Endothelial cell of umbilical vein (primary cell): ENCODE data around the gene NYAP2. TPM values are rescaled to one million over a fixed set of nuclear protein-coding genes. Genes with fewer than 3 reads are reported as not detected.

ENCODE experiments used
- BruUV-seq: library from RNA; stranded (reverse); fragments of 400-500 nt; replicated peaks from 2 replicates; lab custom pipeline; 2021; lab: Mats Ljungman, UMichigan
- CTCF ChIA-PET: fragments of 300-600, 350-600 bp; sonication (Branson Sonifier 250); formaldehyde crosslinking; loops from one replicate; lab custom pipeline; 2021; ENCODE audit warnings: antibody characterized with exemption, inconsistent platforms; lab: Charles Lee
- POLR2A ChIA-PET: fragments of 300-600, 350-600 bp; sonication (Branson Sonifier 250); formaldehyde crosslinking; loops from one replicate; lab custom pipeline; 2021; ENCODE audit warnings: antibody characterized with exemption, inconsistent platforms; lab: Charles Lee
- DNase-seq: peaks from one replicate; pipeline ENCODE4 v3.0.0-alpha.2; 2011; ENCODE audit warnings: low read depth, low spot score
- FAIRE-seq: peaks from 2 replicates; lab custom pipeline; 2011; peaks lifted over from hg19 to GRCh38; lab: Jason Lieb, UNC
- H2AFZ ChIP-seq: 2 replicates; pipeline ENCODE4 v1.6.0; 2012; ENCODE audit warnings: low read depth, low read length, control low read depth, inconsistent platforms
- H3K27ac ChIP-seq: 2 replicates; pipeline ENCODE4 v1.5.1; 2011; ENCODE audit warnings: low read depth, mild to moderate bottlenecking, control low read depth, low read length, moderate library complexity; ENCODE audit not compliant: insufficient read depth
- H3K27me3 ChIP-seq, 2 experiments: 2 replicates each; pipeline versions ENCODE4 v1.6.0 to v1.6.1; 2011; ENCODE audit warnings: low read length in 2 of 2, mixed read lengths in 1 of 2; ENCODE audit not compliant: control insufficient read depth in 2 of 2, insufficient read depth in 2 of 2
- H3K36me3 ChIP-seq, 2 experiments: 2 replicates in 1 of 2; 3 replicates in 1 of 2; pipeline ENCODE4 v1.5.1; 2011; ENCODE audit warnings: low read length in 2 of 2, mild to moderate bottlenecking in 1 of 2, moderate library complexity in 1 of 2; ENCODE audit not compliant: control insufficient read depth in 2 of 2, insufficient read depth in 2 of 2; ENCODE audit errors: extremely low read depth in 1 of 2
- H3K4me1 ChIP-seq: 3 replicates; pipeline ENCODE4 v1.5.1; 2011; ENCODE audit warnings: mild to moderate bottlenecking, low read length; ENCODE audit not compliant: control insufficient read depth, insufficient read depth; ENCODE audit errors: extremely low read depth
- H3K4me2 ChIP-seq: 2 replicates; pipeline ENCODE4 v1.6.1; 2011; ENCODE audit warnings: low read length, control low read depth, mixed read lengths; ENCODE audit not compliant: insufficient read depth
- H3K4me3 ChIP-seq, 3 experiments: fragments of 200-600 bp in 1 of 3; sonication (generic), shearing (Covaris generic) in 1 of 3; replicated peaks in 1 of 3; 2 replicates each; pipeline ENCODE4 v1.5.1; 2011 to 2016; ENCODE audit warnings: control low read depth in 3 of 3, low read length in 3 of 3, mild to moderate bottlenecking in 2 of 3, inconsistent platforms in 1 of 3, low read depth in 1 of 3, moderate library complexity in 1 of 3; ENCODE audit not compliant: insufficient read depth in 1 of 3
- H3K79me2 ChIP-seq: 2 replicates; pipeline ENCODE4 v1.6.0; 2012; ENCODE audit warnings: low read length, inconsistent platforms; ENCODE audit not compliant: control insufficient read depth, insufficient read depth
- H3K9ac ChIP-seq: replicated peaks from 2 replicates; pipeline ENCODE3; 2011; ENCODE audit warnings: low read length, control low read depth; ENCODE audit not compliant: insufficient read depth; ENCODE audit errors: extremely low read depth
- H3K9me1 ChIP-seq: replicated peaks from 3 replicates; pipeline ENCODE4 v1.6.0; 2011; ENCODE audit warnings: mild to moderate bottlenecking, low read length; ENCODE audit not compliant: control insufficient read depth, insufficient read depth; ENCODE audit errors: extremely low read depth
- H3K9me3 ChIP-seq: replicated peaks from 2 replicates; pipeline ENCODE4 v1.5.1; 2012; ENCODE audit warnings: low read length, inconsistent platforms; ENCODE audit not compliant: control insufficient read depth, insufficient read depth
- H4K20me1 ChIP-seq: replicated peaks from 2 replicates; pipeline ENCODE3; 2011; ENCODE audit warnings: mild to moderate bottlenecking, low read length; ENCODE audit not compliant: control insufficient read depth, insufficient read depth; ENCODE audit errors: extremely low read depth
- CTCF ChIP-seq, 2 donors: IDR thresholded peaks; 1 replicate in 1 of 2; 2 replicates in 1 of 2; pipeline ENCODE4 v1.5.1; 2011; ENCODE audit warnings: low read length in 2 of 2, mild to moderate bottlenecking in 2 of 2, moderate library complexity in 2 of 2, control low read depth in 1 of 2, inconsistent platforms in 1 of 2, low read depth in 1 of 2; ENCODE audit not compliant: insufficient read depth in 1 of 2; ENCODE audit errors: extremely low read depth in 1 of 2
- EZH2 ChIP-seq: IDR thresholded peaks from 2 replicates; pipeline ENCODE4 v1.6.1; 2012; ENCODE audit warnings: borderline replicate concordance, low read depth, mild to moderate bottlenecking, moderate library complexity, low read length, inconsistent platforms; ENCODE audit not compliant: severe bottlenecking
- FOS ChIP-seq: IDR thresholded peaks from 2 replicates; pipeline ENCODE4 v1.6.1; 2011; ENCODE audit warnings: mild to moderate bottlenecking, low read length, moderate library complexity, borderline replicate concordance; ENCODE audit not compliant: insufficient read depth
- GATA2 ChIP-seq: IDR thresholded peaks from 2 replicates; pipeline ENCODE4 v1.7.0; 2011; ENCODE audit warnings: low read depth, mild to moderate bottlenecking, moderate library complexity, mixed read lengths, low read length; ENCODE audit not compliant: insufficient read length, insufficient read depth
- POLR2A ChIP-seq: IDR thresholded peaks from 2 replicates; pipeline ENCODE4 v1.6.1; 2012; ENCODE audit warnings: low read depth, mild to moderate bottlenecking, control low read depth, low read length
- dilution Hi-C: fragments of 300-500 bp; cut with MboI; formaldehyde crosslinking; loops from one replicate; pipeline ENCODE4 v1.15.0; 2019; ENCODE audit warnings: low sequenced_read_pairs; ENCODE audit not compliant: extremely low pct_ligation_motif_present
- intact Hi-C: fragments of 100-400 bp; cut with micrococcal nuclease; formaldehyde crosslinking; loops from one replicate; pipeline ENCODE4 v1.10.0; 2022
- polyA plus RNA-seq, 4 experiments: library from polyadenylated mRNA; depleted of rRNA in 3 of 4; stranded (reverse) in 3 of 4; unstranded in 1 of 4; fragments of >200 nt; gene quantifications; 2 replicates each; pipeline versions ENCODE4 v1.2.1 to v1.2.3, GENCODE V29; 2011 to 2012; ENCODE audit warnings: missing spikeins in 1 of 4
- total RNA-seq: library from RNA; stranded (reverse); gene quantifications from 2 replicates; pipeline ENCODE4 v1.2.3, GENCODE V29; 2021

Gene NYAP2
- total and polyA plus RNA-seq, 2 donors (not counting 3 experiments of a cell fraction or from before 2014, with no cell fraction given) = not detected

DNA sequence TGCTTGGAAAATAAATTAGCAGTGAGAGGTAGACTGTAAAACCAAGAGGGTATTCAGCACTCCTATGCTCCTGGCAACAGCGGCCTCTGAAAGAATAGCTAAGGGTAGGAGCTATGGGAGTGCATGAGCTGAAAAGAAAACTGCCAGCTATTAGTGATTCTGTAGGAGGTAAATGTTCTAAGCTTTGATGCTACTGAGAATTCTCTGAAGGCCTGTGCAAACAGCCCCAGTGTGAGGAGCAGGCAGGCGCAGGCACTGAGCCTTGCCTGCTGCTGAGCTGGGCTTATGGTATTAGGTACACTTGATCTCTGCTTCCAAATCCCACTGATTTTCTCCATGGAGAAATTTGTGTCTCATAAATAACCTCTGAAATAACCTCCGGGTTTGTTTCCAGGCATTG is 86.7 kb downstream of the NYAP2 start:
- no peak for DNase-seq
- Histone ChIP-seq H3K27ac (no peak overlapping the region), H3K27me3 (no peaks in the 10 kb centered on the region), H3K36me3 (no peaks in the 10 kb centered on the region), H2AFZ (no peak overlapping the region), H3K4me2 (no peak overlapping the region), H3K4me1 (no peaks in the 10 kb centered on the region), H3K9me1 (no peaks in the 10 kb centered on the region), H3K4me3 (no peak overlapping the region), H3K9ac (no peak overlapping the region), H4K20me1 (no peaks in the 10 kb centered on the region), H3K79me2 (no peaks in the 10 kb centered on the region), H3K9me3 (no peaks in the 10 kb centered on the region)
- POLR2A ChIA-PET = no interaction called here
- intact Hi-C loops = no loop called here
- dilution Hi-C loops = no loop called here
- CTCF ChIA-PET = no interaction called here
- no TSS peak for BruUV-seq
- no peak for FAIRE-seq
- no peak for TF ChIP-seq POLR2A
- no peak for TF ChIP-seq CTCF (IDR thresholded peaks at IDR 0.05; ENCODE audit: extremely low read depth in 1 of 2, insufficient read depth in 1 of 2, low read depth in 1 of 2, low read length in 2 of 2)
- no peak for TF ChIP-seq EZH2
- TF ChIP-seq GATA2 = no peak

GRCh38 chr2:225487878-225488416 is 88.4 kb downstream of the NYAP2 start:
- Histone ChIP-seq H3K4me3 (no peak overlapping the region), H3K9ac (no peak overlapping the region), H2AFZ (no peak overlapping the region), H3K27ac (no peak overlapping the region), H3K9me1 (no peaks in the 10 kb centered on the region), H4K20me1 (no peaks in the 10 kb centered on the region), H3K36me3 (no peaks in the 10 kb centered on the region), H3K79me2 (no peaks in the 10 kb centered on the region), H3K27me3 (no peaks in the 10 kb centered on the region), H3K9me3 (no peaks in the 10 kb centered on the region), H3K4me2 (no peak overlapping the region), H3K4me1 (no peaks in the 10 kb centered on the region)
- no peak for FAIRE-seq
- ChIA-PET CTCF (no interaction called here), POLR2A (no interaction called here)
- DNase-seq = no peak
- intact Hi-C loops = no loop called here
- no TSS peak for BruUV-seq
- dilution Hi-C loops = no loop called here
- TF ChIP-seq FOS (no peak), EZH2 (no peak)
